NCI-H446 treated with DMSO at 0.1 percent for 48 hours (cell line): ENCODE measurements around the gene TAF11L10.
"Not testable (repeated sequence)": the region's sequence is repeated elsewhere in the genome, so short reads cannot be mapped to it uniquely, and the experiment has no call there.

ENCODE experiments used
- DNase-seq: peaks from one replicate; lab custom pipeline; 2025; lab: John Stamatoyannopoulos, UW

TAF11L10 gene

GRCh38 chr5:17597728-17598127, at the start of gene TAF11L10:
Gene TAF11L10, minus strand, starts transcription at chr5:17597828.
- DNase-seq = not testable (repeated sequence)

- DNase-seq = no peak
These were observed 36.5 kb upstream of the TAF11L10 start, which contains the start of gene TAF11L14 for GRCh38 chr5:17634160-17634559. Gene TAF11L14, plus strand, starts transcription at chr5:17634460.

- DNase-seq = not testable (repeated sequence)
These were observed 34.2 kb upstream of the TAF11L10 start, which contains the start of gene TAF11L13 for GRCh38 chr5:17631788-17632187. Gene TAF11L13, plus strand, starts transcription at chr5:17632088.

- DNase-seq = no peak
These were observed 28.1 kb upstream of the TAF11L10 start for GRCh38 chr5:17625686-17626085.

- no peak for DNase-seq
These were observed 23.0 kb upstream of the TAF11L10 start for GRCh38 chr5:17620627-17621026.

- DNase-seq = no peak
These were observed 21.7 kb upstream of the TAF11L10 start for GRCh38 chr5:17619354-17619753.

- no peak for DNase-seq
These were observed 17.4 kb upstream of the TAF11L10 start for GRCh38 chr5:17614872-17615605.

- not testable (repeated sequence) for DNase-seq
These were observed 12.5 kb upstream of the TAF11L10 start, which contains the start of gene TAF11L12 for GRCh38 chr5:17610092-17610491. Gene TAF11L12, plus strand, starts transcription at chr5:17610392.

- DNase-seq = not testable (repeated sequence)
These were observed 9.8 kb upstream of the TAF11L10 start for GRCh38 chr5:17607461-17607860.

GRCh38 chr5:17604951-17605350, 7.3 kb upstream of the TAF11L10 start:
- DNase-seq = no peak

GRCh38 chr5:17603880-17604279, 6.3 kb upstream of the TAF11L10 start, which contains the start of gene TAF11L11:
Gene TAF11L11, plus strand, starts transcription at chr5:17604183.
- DNase-seq = not testable (repeated sequence)

- not testable (repeated sequence) for DNase-seq
These were observed 3.4 kb downstream of the TAF11L10 start, which contains the start of gene TAF11L9 for GRCh38 chr5:17594255-17594654. Gene TAF11L9, minus strand, starts transcription at chr5:17594394.

GRCh38 chr5:17590860-17591259, 6.8 kb downstream of the TAF11L10 start, which contains the start of gene TAF11L8:
Gene TAF11L8, minus strand, starts transcription at chr5:17590960.
- DNase-seq = not testable (repeated sequence)

GRCh38 chr5:17585658-17586057, 12.0 kb downstream of the TAF11L10 start, which contains the start of gene TAF11L7:
Gene TAF11L7, minus strand, starts transcription at chr5:17585758.
- DNase-seq = not testable (repeated sequence)
